Measurements from ENCODE around the gene LCN15. TPM values are rescaled to one million over a fixed set of nuclear protein-coding genes. Genes with fewer than 3 reads are reported as not detected.
"Not testable (repeated sequence)": the region's sequence is repeated elsewhere in the genome, so short reads cannot be mapped to it uniquely, and the experiment has no call there.

Gene LCN15
- total and polyA plus RNA-seq, 8 donors = not detected

- peak overlapping the region; percentile 54 to 75 (median 62) for H3K4me3 ChIP-seq
- H3K9me3 ChIP-seq = no peaks in the 10 kb centered on the region
- peaks cover 0 to 22% (median 10%) of the 10 kb centered on the region in 4 donors for H3K36me3 ChIP-seq
- 2 to 6% (median 3%) methylated on average over 18 to 29 of the region's 29 CpGs for WGBS, 5 donors
- intact Hi-C loops (cut with DNase I; ENCODE audit: low total_unique reads) = no loop called here
- peaks cover 32 to 73% (median 65%) of the 10 kb centered on the region in 4 donors for H3K4me1 ChIP-seq
- peak; percentile 84 to 92 for DNase-seq
- TF ChIP-seq POLR2AphosphoS5 (IDR thresholded peaks at IDR 0.05) = peak in 2 of 3 donors; percentile 7 to 53
- TF ChIP-seq, protein P1, sequence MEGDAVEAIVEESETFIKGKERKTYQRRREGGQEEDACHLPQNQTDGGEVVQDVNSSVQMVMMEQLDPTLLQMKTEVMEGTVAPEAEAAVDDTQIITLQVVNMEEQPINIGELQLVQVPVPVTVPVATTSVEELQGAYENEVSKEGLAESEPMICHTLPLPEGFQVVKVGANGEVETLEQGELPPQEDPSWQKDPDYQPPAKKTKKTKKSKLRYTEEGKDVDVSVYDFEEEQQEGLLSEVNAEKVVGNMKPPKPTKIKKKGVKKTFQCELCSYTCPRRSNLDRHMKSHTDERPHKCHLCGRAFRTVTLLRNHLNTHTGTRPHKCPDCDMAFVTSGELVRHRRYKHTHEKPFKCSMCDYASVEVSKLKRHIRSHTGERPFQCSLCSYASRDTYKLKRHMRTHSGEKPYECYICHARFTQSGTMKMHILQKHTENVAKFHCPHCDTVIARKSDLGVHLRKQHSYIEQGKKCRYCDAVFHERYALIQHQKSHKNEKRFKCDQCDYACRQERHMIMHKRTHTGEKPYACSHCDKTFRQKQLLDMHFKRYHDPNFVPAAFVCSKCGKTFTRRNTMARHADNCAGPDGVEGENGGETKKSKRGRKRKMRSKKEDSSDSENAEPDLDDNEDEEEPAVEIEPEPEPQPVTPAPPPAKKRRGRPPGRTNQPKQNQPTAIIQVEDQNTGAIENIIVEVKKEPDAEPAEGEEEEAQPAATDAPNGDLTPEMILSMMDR (IDR thresholded peaks at IDR 0.05) = peak in 6 of 7 experiments; percentile 22 to 95 (median 94)
- TF ChIP-seq EP300 (IDR thresholded peaks at IDR 0.05) = no peak
- peaks cover 0 to 9% (median 0%) of the 10 kb centered on the region in 3 donors for H3K27me3 ChIP-seq
- peak overlapping the region; percentile 91 to 98 (median 97) for H3K27ac ChIP-seq
Measured at GRCh38 chr9:136791516-136792276, 27.4 kb upstream of the LCN15 start.

- Histone ChIP-seq H3K36me3 (peaks cover 0 to 22% (median 10%) of the 10 kb centered on the region in 4 donors), H3K9me3 (no peaks in the 10 kb centered on the region), H3K4me1 (peaks cover 23 to 65% (median 61%) of the 10 kb centered on the region in 4 donors), H3K4me3 (peak within 1 kb of the TSS; percentile 54 to 75 (median 62)), H3K27ac (peak within 1 kb of the TSS; percentile 91 to 98 (median 97)), H3K27me3 (peaks cover 0 to under 1% (median 0%) of the 10 kb centered on the region in 3 donors)
- peak in 2 of 4 donors; percentile 46 to 61 for TF ChIP-seq POLR2A (IDR thresholded peaks at IDR 0.05)
- peak; percentile 55 to 95 (median 86) for TF ChIP-seq POLR2AphosphoS5 (IDR thresholded peaks at IDR 0.05)
- no peak for TF ChIP-seq EP300 (IDR thresholded peaks at IDR 0.05)
- intact Hi-C loops (cut with DNase I; ENCODE audit: low total_unique reads) = no loop called here
- 0 to 1% (median 1%) methylated on average over 31 to 70 of the region's 70 CpGs for WGBS, 5 donors
- DNase-seq = peak; percentile 100
Measured at GRCh38 chr9:136790640-136791515, 26.6 kb upstream of the LCN15 start, which contains the start of gene TMEM141. TMEM141 (plus strand) TSS chr9:136791344; CDS start chr9:136791371, 27 bp downstream.

DNA sequence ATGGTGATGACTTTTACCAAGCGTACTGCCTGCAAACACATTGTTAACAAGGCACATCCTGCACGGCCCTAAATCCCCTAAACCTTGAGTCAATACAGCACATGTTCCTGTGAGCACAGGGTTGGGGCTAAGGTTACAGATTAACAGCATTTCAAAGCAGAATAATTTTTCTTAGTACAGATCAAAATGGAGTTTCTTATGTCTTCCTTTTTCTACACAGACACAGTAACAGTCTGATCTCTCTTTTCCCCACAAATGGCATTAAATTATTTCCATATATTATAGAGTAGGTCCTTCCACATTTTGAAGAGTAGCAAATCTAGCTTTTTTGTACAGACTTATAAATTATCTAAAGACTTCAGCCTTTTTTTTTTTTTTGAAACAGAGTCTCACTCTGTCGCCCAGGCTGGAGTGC is 25.2 kb upstream of the LCN15 start:
- peak overlapping the region; percentile 47 to 98 (median 91) for H3K27ac ChIP-seq
- peaks cover 0 to 22% (median 10%) of the 10 kb centered on the region in 4 donors for H3K36me3 ChIP-seq
- H3K4me3 ChIP-seq = no peak overlapping the region
- TF ChIP-seq EP300 (IDR thresholded peaks at IDR 0.05) = no peak
- TF ChIP-seq POLR2AphosphoS5 (IDR thresholded peaks at IDR 0.05) = no peak
- TF ChIP-seq POLR2A (IDR thresholded peaks at IDR 0.05) = no peak
- TF ChIP-seq, protein P1 (IDR thresholded peaks at IDR 0.05) = no peak
- H3K4me1 ChIP-seq = peaks cover 22 to 58% (median 53%) of the 10 kb centered on the region in 4 donors
- intact Hi-C loops (cut with DNase I; ENCODE audit: low total_unique reads) = loop anchor here (5.0 kb wide), 1 partner anchor 248 kb away; no protein-coding TSS in a partner anchor
- H3K27me3 ChIP-seq = no peaks in the 10 kb centered on the region
- DNase-seq = no peak
- WGBS, 5 donors = 28 to 67% (median 41%) methylated on average over 3 of the region's 3 CpGs
- H3K9me3 ChIP-seq = no peaks in the 10 kb centered on the region

DNA sequence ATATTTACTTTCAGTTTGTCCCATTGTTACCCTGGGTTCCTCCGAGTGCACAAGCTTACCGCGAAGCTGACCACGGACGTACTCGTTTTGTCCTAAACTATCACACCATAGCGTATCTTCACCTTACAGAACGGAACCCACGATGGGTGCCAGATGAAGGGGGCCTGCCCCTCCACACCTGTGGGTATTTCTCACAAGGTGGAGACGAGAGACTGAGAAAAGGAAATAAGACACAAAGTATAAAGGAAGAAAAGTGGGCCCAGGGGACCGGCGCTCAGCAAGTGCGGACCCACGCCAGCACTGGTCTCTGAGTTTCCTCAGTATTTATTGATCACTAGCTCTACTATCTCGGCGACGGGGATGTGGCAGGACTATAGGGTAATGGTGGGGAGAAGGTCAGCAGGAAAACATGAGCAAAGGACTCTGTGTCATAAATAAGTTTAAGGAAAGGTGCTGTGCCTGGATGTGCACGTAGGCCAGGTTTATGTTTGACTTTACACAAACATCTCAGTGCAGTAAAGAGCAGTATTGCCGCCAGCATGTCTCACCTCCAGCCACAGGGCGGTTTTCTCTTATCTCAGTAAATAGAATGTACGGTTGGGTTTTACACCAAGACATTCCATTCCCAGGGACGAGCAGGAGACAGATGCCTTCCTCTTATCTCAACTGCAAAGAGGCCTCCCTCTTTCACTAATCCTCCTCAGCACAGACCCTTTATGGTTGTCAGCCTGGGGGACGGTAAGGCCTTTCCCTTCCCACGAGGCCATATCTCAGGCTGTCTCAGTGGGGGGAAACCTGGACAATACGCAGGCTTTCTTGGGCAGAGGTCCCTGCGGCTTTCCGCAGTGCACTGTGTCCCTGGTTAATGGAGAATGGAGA is 24.6 kb upstream of the LCN15 start:
- DNase-seq = peak in 1 of 2 donors; percentile 59
- H3K4me3 ChIP-seq = not testable (repeated sequence)

More for the DNA sequence above, 24.6 kb upstream of the LCN15 start:
- intact Hi-C loops (cut with DNase I; ENCODE audit: low total_unique reads) = loop anchor here (5.0 kb wide), 1 partner anchor 248 kb away; no protein-coding TSS in a partner anchor
- H3K36me3 ChIP-seq = peaks cover 0 to 16% (median 10%) of the 10 kb centered on the region in 4 donors
- WGBS, 5 donors = 32 to 56% (median 42%) methylated on average over 27 of the region's 27 CpGs
- not testable (repeated sequence) for H3K9me3 ChIP-seq, H3K27me3 ChIP-seq
- H3K27ac ChIP-seq = peak overlapping the region; percentile 7 to 91 (median 47)
- peaks cover 22 to 58% (median 52%) of the 10 kb centered on the region in 4 donors for H3K4me1 ChIP-seq

All from stomach (tissue), 9 donors.